Measurements from ENCODE around the gene SLC23A2.
"Not testable (repeated sequence)": the region's sequence is repeated elsewhere in the genome, so short reads cannot be mapped to it uniquely, and the experiment has no call there.

The SLC23A2 gene

DNA sequence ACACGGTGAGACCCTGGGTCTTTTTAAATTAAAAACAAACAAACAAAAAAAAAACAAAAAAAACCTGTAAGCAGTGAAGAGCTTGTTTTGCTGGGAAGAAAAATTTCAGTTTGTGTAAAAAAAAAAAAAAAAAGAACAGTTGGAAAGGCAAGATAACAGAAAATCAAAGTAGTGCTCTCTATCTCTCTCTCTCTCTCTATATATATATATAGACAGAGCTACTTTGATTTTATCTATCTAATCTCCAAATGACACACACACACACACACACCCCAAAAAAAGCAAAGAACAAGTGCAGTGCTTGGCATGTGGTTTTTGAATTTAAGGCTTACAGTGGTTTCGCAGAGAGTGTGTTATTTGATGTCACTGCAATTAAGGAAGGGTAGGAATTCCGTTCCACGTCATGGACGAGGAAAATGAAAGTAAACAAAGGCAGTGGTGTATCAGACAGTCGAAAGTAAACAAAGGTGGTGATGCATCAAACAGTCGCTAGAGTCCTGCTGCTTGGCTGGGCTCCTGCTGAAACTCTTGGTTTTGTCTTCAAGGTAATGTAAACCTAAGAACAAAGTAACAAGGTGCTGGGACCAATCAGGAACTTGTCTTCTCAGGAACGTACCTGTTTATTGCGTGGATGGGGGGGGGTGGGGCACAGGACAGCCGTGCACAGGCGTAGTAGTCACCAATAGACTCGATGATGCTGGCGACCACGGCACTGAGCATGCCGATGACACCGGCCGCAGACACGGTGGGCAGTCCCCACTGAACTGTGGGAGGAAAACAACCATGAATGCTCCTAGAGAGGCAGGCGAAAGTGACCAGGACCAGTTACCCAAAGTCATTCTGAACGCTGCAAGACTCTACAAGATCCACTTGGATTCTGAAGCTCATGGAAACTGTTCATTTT, 131.8 kb downstream of the SLC23A2 start:
- DNase-seq, result no peak

DNA sequence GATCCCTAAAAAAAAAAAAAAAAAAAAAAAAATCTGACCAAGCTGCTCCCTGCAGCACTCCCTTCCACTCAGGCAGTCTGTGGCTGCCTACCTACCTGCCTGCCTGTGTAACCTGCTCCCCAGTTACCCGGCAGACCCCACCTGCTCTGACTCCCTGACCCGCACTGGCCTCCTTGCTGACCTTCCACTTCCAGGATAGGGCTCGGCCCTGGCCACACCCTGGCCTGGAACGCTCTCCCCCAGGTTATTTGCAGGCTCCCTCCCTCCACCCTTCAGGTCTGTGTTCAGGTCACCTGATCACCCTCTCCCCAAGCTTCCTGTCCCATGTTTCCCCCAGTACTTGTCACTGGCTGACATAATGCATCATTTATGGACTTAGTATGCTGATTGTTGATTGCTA, 134.3 kb downstream of the SLC23A2 start:
- DNase-seq, result no peak

DNA sequence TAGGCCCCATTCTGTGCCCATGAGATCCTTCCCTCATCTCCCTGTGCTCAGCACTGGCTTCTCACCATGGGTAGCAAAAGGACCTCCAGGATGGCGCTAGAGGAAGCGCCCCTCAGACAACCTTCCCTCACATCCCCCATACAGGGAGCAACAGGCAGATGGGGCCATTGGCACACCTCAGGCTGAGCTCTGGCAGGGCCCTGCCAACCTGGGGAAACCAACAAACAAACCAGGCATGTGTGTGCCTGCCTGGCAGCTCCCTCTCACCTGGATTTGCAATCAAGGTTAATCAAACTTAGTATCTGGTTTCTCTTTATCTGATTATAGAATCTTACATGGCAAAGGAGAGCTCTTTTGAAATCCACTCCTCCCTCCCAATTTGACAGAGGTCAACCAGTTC, 134.9 kb downstream of the SLC23A2 start:
- DNase-seq, result no peak

DNA sequence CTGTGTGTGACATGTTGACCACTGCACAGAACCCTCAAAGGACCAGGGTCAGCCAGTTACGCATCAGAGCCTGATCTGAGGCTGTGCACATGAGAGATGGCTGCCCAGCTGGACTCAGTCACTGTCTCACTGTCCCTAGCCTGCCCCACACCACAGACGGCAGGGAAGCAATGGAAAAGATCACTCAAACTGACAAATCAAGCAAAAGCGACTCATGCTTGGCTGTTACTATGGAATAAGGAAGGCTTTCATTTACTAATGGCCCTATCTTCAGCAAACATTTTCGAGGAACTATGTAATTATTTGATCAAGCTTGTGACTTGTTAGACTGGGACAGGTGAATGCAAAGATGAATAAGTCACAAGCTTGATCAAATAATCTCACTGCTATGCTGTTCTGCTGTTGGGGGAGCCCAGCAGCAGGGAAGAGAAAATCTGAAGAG, 137.0 kb downstream of the SLC23A2 start:
- DNase-seq, result no peak

DNA sequence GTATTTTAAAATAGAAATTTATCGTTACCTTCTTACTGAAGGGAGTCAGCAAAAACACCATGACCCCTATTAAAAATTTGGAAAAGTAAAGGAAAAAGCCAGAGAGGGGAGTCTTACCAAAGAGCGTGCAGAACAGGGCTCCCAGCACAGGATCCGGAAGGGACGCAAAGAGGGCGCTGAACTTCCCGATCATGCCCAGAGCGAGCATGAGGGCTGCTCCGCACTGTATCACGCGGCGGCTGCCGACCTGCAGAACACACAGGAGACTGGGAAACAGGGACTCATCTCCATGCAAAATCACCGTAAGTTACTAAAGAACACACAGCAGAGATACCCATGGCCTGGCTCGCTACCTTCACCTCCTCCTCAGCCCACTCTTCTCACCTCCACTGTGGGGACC, 138.6 kb downstream of the SLC23A2 start:
- DNase-seq, result no peak

DNA sequence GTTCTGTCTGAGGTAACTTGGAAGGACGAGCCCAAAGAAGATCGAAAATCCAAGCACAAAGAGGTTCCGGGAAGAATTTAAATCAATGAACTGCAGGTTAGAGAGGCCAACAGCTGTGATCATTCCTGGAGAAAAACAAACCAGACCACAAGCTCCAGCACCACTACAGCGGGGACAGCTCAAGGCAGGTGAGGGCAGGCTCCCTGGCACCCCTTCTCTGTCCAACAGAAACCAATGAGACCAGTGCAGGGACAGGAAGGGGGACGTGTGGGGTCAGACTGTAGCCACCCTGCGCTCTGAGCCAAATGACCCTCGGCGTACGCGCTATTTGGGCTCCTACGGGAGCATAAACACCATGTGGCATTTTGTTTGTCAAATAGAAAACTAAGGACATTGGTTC, 139.3 kb downstream of the SLC23A2 start:
- no peak for DNase-seq

DNA sequence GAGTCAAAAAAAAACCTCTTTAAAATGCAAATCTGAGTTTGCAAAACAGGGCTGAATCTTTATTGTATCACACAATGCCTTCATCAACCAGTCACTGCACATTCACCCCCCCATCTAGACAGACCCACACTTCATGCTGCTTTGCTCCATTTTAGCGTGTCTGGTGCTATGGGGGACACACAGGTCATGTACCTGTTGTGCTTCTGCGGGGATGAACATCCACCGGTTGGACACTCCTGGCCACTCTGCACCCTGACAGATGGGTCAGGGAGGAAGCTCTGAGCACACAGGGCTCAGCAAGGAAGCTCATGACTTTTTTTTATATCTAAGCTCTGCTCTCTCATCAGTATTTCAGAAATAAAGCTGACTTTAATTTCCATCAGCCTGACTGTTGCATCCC, 143.3 kb downstream of the SLC23A2 start:
- no peak for DNase-seq

DNA sequence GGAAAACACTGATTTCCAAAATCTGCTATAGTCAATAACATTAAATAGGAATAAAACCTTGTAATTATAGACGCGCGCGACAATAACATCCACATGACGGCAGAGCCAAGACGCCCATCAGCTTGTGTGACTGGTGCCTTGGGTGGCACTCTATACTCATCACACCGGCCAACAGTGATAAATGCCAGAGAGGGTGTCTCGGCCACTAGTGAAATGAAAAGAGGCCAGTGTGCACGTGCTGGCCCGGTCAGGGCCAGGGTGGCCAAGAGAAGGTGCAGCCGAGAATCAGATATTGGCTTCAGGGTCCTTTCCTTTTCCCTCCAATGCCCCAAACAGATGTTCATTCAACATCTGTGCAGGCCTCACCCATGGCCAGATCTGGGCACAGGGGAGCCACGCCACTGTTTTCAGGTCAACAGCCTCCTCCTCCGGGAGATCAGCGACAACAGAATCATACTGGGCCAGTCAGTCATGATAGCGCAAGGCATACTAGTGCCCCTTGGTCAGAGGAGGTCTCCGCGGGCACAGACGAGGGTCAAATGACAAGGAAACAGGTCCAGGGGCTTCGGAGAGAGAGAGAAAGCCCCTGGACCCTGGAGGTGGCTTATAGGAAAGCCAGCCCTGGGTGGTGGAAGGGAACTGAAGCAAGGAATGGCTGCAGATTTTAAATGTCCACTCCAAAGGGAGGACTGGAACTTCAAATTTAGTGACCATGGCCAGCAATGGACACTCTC, 145.1 kb downstream of the SLC23A2 start:
- no peak for DNase-seq

DNA sequence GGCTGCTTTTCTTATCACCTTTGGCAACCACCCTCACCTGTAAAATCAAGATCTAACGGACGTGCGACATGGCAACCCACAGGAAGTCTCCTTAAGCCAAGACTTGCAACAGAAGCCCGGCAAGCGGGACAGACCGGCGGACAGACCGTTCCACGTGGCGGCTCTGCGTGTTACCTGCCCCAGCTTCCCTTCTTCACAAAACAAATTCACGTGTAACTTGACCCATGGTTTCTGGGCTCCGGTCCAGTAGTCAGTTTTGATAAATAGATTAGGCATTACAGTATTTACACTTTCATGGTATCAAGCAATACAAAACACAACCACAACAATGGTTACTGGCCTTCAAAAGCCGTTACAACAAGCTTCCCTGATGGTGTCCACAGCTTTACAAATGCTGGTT, 145.8 kb downstream of the SLC23A2 start:
- DNase-seq, result no peak

DNA sequence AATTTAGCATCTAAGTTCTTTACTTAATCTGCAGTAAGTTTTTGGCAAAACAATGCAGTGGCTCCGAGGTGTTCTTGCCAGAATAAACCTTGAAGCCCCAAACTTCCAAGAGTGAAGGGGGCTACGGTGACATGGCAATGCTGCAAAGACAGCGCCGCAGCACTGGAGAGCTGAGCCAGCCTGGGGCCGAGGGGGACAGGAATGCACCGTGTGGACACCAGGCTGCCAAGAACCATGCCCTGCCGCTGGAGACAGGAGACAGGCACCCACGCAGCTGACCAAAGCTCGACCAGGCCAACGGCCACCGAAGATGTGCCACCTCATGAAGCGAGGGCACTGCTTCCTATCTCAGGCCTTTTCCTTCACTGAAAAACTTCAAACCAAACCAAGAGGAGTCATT, 146.2 kb downstream of the SLC23A2 start:
- DNase-seq, result no peak

DNA sequence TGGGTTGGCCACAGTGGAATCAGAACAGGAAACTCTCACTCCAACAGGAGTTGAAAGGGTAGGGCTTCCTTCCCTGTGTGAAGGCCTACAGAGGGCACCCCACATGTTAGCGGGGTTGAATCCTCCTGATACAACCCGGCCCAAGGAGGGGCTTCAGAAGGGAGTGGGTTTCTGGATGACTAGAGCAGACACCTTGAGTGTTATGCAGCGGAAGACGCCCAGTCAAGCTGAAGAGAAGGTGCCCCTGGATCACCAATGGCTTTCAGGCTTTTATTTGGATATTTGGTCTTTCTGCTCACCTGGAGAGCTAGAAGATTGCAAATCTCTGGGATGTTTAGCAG, 146.8 kb downstream of the SLC23A2 start:
- DNase-seq, result no peak

DNA sequence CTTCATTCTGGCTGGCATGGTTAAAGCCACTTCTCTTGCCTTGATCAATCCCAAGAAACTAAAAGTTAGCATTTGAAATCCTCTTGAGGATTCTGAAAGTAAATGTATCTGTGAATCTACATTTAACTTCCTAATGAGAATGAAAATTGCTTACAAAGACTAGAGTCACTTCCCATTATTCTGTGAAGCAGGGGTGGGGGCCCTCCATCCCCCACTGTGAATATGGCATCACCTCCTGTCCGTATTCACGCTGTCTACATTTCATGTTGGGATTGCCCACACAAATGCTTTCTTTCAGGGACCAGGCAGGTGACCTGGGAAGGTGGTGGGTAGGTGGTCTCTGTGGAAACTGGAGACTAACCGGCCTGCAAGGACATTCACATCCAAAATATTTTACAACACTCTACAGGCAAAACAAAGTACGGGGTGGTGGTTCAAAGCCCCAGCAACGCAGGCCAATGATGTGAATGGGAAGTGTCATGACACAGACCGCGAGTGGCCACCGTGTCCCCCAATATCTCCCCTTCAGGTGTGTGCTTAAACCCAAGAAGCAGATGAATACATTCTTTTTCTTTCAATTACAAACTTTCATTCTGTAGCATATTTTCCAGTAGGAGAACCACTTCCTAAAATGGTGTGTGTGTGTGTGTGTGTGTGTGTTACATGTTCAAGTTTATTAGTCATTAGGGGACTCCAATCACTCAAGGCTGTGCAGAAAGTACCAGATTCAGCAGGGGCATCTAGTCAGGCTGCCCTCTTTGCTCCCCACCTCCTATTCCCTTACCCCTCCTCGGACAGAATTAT, 147.4 kb downstream of the SLC23A2 start:
- DNase-seq, result no peak

DNA sequence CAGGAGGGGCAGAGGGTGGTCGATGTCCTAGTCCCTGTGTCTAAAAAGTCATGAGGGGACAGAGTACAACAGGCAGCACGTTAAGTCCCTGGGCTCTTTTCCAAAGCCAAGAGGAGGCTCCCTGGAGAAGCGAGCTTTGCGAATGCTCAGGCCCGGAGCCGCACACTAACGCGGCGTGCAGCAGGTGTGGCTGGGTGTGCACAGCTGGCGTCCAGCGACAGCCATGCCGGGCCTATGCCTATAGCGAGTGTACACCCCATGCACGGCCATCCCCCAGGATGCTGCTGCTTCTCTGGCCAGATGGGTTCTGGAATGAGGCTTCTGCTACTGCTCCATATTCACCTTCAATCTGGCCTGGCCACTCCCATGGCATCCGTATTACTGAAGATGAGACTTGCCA, 148.3 kb downstream of the SLC23A2 start:
- DNase-seq, result no peak

DNA sequence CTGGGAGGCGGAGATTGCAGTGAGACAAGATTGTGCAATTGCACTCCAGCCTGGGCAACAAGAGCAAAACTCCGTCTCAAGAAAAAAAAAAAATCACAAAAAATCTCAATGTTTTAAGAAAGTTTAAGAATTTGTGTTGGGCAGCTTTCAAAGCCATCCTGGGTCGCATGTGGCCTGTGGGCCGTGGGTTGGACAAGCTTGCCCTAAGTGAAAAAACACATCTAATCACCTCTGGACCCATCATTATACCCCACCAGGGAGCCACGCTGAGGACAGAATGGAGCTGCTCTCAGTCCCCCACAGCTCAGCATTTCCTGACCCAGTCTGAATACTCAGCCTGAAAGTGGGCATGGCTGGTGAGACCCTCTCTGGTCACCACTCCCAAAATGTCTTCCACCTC, 150.3 kb downstream of the SLC23A2 start:
- DNase-seq, result no peak

DNA sequence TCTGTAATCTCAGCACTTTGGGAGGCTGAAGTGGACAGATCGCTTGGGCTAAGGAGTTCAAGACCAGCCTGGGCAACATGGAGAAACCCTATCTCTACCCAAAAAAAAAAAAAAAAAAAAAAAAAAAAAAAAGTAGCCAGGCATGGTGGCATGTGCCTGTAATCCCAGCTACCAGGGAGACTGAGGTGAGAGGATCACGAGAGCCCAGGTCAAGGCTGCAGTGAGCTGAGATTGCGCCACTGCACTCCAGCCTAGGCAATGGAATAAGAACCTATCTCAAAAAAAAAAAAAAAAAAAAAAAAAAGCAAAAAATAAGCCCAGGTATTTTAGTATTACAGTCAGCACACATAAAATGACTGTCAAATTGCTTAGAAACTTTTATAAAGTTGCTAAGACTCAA, 152.5 kb downstream of the SLC23A2 start:
- not testable (repeated sequence) for DNase-seq

DNA sequence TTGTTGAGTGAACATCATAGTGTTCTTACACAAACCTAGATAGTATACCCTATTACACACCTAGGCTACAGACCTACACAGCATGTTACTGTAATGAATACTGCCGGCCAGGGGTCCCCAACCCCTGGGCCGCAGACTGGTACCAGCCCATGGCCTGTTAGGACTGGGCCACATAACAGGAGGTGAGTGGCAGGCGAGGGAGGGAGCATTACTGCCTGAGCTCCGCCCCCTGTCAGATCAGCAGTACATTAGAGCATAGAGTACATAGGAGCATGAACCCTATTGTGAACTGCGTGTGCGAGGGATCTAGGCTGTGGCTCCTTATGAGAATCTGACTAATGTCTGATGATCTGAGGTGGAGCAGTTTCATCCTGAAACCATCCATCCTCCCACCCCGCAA, 153.3 kb downstream of the SLC23A2 start:
- no peak for DNase-seq

DNA sequence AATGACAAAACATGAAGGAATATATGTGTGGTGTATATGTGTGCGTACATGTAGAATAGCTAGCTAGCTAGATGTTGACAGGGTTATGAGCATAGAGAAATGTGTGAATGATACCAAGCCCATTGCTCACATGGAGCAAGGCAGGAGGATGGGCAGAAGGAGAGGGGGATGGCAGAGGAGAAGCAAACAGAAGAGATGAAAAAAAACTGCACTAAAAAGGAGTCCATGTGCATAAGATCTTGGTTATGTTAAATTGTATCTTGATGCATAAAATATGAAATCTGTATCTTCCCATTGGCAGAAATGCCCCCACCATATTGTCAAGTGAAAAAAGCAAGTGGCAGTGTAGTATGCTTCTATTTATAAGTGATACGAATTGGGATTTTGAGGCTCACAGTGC, 154.5 kb downstream of the SLC23A2 start:
- no peak for DNase-seq

DNA sequence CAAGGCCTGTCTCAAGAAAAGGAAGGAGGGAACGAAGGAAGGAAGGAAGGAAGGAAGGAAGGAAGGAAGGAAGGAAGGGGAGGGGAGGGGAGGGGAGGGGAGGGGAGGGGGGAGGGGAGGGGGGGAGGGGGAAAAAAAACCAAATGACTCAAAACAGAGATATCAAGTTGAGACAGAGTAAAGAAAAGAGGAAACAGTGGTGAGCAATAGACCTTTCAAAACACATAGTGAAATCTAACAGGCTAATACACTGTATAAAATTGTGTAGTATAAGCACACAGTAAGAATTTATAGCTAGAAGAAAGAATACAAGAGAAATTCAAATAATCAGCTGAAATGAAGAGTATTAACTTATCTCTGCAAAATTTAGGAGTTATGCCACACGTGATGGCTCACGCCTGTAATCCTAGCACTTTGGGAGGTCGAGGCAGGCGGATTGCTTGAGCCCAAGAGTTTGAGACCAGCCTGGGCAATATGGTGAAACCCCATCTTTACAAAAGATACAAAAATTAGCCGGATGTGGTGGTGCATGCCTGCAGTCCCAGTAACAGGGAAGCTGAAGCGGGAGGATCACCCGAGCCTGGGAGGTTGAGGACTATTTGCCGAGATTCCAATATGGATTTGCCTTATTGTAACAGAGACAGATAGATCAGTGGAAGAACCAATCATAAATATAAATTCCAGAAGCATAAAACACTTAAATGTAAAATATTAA, 156.4 kb downstream of the SLC23A2 start:
- no peak for DNase-seq

DNA sequence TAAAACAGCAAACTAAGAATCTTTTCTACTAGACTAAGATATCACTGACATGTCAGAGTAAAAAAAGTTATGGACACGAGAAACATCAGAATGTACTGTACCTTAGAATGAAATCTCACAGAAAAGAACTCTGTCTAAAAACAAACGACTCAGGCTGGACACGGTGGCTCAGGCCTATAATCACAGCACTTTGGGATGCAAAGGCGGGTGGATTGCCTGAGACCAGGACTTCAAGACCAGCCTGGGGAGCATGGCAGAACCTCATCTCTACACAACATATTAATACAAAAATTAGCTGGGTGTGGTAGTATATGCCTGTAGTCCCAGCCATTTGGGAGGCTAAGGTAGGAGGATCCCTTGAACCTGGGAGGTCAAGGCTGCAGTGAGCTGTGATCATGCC, 157.0 kb downstream of the SLC23A2 start:
- no peak for DNase-seq

DNA sequence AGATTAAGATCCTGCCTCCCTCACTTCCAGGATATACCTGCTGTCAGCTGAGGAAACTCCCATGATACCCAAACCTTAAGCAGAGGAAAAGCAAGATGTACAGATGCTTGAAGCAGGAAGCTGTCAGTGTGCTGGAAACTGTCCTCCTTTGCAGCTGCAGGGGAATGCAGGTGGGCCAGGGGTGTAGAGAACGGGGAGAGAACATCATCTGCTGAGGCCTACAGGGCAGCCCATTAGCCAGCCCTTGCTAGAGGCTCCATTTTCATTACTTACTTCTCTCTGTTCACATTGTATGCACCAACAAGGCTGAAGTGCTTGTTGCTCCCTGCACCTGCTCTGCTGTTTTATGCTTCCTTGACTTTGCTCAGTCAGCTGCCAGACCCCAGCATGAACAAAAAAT, 160.5 kb downstream of the SLC23A2 start:
- DNase-seq, result no peak

DNA sequence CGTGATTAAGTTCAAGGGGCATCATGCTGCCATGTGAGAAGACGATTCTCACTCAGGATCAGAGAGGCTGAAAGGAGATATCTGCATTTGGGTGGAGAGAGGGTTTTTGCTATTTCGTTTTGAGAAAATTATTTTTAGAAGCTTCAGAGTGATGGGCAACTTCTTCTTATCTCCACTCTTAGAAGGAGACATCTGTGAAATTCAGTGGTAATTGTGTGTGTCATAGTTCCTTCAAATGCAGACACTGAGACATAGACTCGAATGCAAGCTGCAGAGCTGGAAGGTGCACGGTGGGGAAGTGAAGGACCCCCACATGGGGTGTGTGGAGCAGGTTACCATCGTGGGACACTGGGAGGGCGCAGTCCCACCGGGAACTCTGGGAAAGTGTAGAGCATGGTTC, 162.8 kb downstream of the SLC23A2 start:
- no peak for DNase-seq

DNA sequence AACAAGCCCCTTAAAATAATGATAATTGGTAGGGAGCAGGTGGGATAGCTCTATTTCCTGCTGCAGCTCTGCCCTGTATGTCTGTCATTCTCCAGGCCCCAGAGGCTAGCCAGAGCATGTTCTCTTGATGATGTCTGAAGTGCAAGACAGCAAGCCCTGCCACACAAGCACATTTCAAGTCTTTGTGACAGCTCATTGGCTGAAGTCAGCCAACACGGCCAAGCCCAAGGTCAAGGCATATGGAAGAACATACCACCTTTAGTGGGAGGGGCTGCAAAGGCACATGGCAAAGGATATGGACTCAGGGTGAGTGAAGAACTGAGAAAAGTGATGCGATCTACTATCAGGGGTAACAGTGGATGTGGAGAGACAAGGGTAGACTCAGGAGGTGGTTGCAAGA, 163.6 kb downstream of the SLC23A2 start:
- no peak for DNase-seq

DNA sequence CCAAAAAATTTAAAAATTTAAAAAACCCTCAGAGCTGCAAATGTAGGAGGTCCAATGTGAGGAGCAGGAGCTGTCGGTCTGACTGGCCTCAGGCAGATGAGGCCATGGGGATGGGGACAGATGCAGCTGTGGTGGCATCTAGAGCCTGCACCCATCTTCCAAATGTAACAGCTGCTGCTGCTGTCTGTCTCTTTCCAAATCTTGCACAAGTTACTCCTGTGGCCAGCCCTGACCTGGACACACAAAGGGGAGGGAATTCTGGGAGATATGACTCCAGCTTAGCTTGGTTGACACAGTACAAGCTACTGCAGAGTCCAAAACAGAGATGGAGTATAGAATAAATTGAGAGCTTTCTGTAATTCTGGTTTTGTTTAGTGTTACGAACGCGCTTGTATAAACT, 164.4 kb downstream of the SLC23A2 start:
- no peak for DNase-seq
